ENCODE data around the gene HRH1.

Gene HRH1

DNA sequence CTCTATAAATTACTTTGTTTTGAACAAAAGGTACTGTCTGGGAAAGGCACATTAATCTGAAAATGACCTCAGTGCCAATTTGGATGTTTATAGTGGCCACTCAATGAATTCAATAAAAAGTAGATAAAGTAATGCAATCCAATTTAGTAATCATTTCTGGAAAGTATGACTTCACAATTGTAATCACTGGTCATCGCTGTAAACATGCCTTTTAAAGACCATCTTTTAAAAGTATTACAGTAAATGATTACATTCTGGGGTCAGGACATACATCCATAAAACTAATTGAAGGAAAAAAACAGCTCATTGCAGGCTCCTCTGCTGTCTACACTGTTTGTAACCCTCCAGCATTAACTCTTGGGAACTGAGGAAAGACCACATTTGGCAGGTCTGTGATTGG lies 43.2 kb downstream of the HRH1 start:
- H3F3A ChIP-seq (ENCODE audit: insufficient read depth, low read length), result no peaks in the 10 kb centered on the region

DNA sequence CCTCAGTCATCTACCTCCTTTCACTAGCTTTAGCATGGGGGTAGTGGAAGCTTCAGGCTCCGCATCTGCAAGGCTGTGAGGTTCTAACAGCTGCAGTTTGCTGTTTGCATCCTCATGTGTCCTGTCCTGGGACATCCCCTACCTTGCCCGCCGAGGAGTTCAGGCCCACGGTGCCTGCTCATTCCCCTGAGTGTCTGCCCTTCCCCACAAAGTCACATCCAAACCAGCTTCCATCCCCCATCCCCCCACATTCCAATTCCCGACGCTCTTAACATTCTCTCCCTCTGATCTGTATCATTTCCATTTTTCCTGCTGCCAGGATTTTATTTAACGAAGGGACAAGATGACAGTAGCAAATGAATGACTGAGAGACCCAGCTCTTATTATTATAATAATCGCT lies 43.8 kb downstream of the HRH1 start:
- Histone ChIP-seq H3K9ac (ENCODE audit: low read length) (no peak overlapping the region), H4K20me1 (ENCODE audit: insufficient read depth, low read length) (no peaks in the 10 kb centered on the region), H3K4me2 (ENCODE audit: low read length) (no peak overlapping the region), H3K79me2 (ENCODE audit: insufficient read depth, low read length) (no peaks in the 10 kb centered on the region), H2AFZ (ENCODE audit: low read length) (no peak overlapping the region), H3K9me3 (ENCODE audit: low read length) (no peaks in the 10 kb centered on the region), H3K4me3 (ENCODE audit: low read depth, low read length, poor library complexity, severe bottlenecking) (no peak overlapping the region), H3K27ac (ENCODE audit: low read depth, low read length, poor library complexity, severe bottlenecking) (no peak overlapping the region), H3K9me2 (ENCODE audit: low read depth, low read length) (no peaks in the 10 kb centered on the region), H3K27me3 (ENCODE audit: insufficient read depth, low read length) (peaks cover 8% of the 10 kb centered on the region; the same call in 1 of the 2 replicates), H3F3A (ENCODE audit: insufficient read depth, low read length) (no peaks in the 10 kb centered on the region), H3K36me3 (ENCODE audit: insufficient read depth, low read length) (no peaks in the 10 kb centered on the region), H3K4me1 (ENCODE audit: insufficient read depth, low read length, severe bottlenecking) (no peaks in the 10 kb centered on the region)
- TF ChIP-seq, protein P1, sequence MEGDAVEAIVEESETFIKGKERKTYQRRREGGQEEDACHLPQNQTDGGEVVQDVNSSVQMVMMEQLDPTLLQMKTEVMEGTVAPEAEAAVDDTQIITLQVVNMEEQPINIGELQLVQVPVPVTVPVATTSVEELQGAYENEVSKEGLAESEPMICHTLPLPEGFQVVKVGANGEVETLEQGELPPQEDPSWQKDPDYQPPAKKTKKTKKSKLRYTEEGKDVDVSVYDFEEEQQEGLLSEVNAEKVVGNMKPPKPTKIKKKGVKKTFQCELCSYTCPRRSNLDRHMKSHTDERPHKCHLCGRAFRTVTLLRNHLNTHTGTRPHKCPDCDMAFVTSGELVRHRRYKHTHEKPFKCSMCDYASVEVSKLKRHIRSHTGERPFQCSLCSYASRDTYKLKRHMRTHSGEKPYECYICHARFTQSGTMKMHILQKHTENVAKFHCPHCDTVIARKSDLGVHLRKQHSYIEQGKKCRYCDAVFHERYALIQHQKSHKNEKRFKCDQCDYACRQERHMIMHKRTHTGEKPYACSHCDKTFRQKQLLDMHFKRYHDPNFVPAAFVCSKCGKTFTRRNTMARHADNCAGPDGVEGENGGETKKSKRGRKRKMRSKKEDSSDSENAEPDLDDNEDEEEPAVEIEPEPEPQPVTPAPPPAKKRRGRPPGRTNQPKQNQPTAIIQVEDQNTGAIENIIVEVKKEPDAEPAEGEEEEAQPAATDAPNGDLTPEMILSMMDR (IDR thresholded peaks at IDR 0.05; ENCODE audit: low read length), result no peak
- TF ChIP-seq EZH2 (IDR thresholded peaks at IDR 0.05; ENCODE audit: borderline replicate concordance, low read length), result no peak

More for the DNA sequence above, 43.2 kb downstream of the HRH1 start:
- peaks cover 8% of the 10 kb centered on the region; the same call in 1 of the 2 replicates for H3K27me3 ChIP-seq (ENCODE audit: insufficient read depth, low read length)
- H3K79me2 ChIP-seq (ENCODE audit: insufficient read depth, low read length), result no peaks in the 10 kb centered on the region
- H4K20me1 ChIP-seq (ENCODE audit: insufficient read depth, low read length), result no peaks in the 10 kb centered on the region
- no peak overlapping the region for H3K9ac ChIP-seq (ENCODE audit: low read length)
- no peak overlapping the region for H2AFZ ChIP-seq (ENCODE audit: low read length)
- H3K9me3 ChIP-seq (ENCODE audit: low read length), result no peaks in the 10 kb centered on the region
- H3K4me1 ChIP-seq (ENCODE audit: insufficient read depth, low read length, severe bottlenecking), result no peaks in the 10 kb centered on the region
- no peaks in the 10 kb centered on the region for H3K9me2 ChIP-seq (ENCODE audit: low read depth, low read length)
- H3K36me3 ChIP-seq (ENCODE audit: insufficient read depth, low read length), result no peaks in the 10 kb centered on the region
- no peak overlapping the region for H3K27ac ChIP-seq (ENCODE audit: low read depth, low read length, poor library complexity, severe bottlenecking)
- H3K4me3 ChIP-seq (ENCODE audit: low read depth, low read length, poor library complexity, severe bottlenecking), result no peak overlapping the region
- H3K4me2 ChIP-seq (ENCODE audit: low read length), result no peak overlapping the region
- TF ChIP-seq, protein P1 (IDR thresholded peaks at IDR 0.05; ENCODE audit: low read length), result no peak
- TF ChIP-seq EZH2 (IDR thresholded peaks at IDR 0.05; ENCODE audit: borderline replicate concordance, low read length), result no peak

DNA sequence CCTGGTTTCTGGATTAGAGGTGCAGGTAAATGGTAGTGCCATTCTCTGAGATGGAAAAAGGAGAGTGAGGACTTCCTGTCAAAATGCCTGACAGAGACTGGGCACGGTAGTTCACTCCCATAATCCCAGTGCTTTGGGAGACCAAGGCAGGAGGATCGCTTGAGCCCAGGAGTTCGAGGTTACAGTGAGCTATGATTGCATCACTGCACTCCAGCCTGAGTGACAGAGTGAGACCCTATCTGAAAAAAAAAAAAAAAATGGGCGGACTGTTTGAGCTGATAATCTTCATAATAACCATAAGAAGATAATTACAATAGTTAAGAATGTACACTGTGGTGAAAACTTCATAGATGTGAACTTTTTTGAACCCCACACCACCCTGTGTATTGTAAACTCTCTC lies 44.2 kb downstream of the HRH1 start:
- Histone ChIP-seq H3K4me1 (ENCODE audit: insufficient read depth, low read length, severe bottlenecking) (no peaks in the 10 kb centered on the region), H3K4me2 (ENCODE audit: low read length) (no peak overlapping the region), H3K4me3 (ENCODE audit: low read depth, low read length, poor library complexity, severe bottlenecking) (no peak overlapping the region), H4K20me1 (ENCODE audit: insufficient read depth, low read length) (no peaks in the 10 kb centered on the region), H2AFZ (ENCODE audit: low read length) (no peak overlapping the region), H3K9me3 (ENCODE audit: low read length) (no peaks in the 10 kb centered on the region), H3K36me3 (ENCODE audit: insufficient read depth, low read length) (no peaks in the 10 kb centered on the region), H3K9me2 (ENCODE audit: low read depth, low read length) (no peaks in the 10 kb centered on the region), H3K9ac (ENCODE audit: low read length) (no peak overlapping the region), H3K79me2 (ENCODE audit: insufficient read depth, low read length) (no peaks in the 10 kb centered on the region), H3F3A (ENCODE audit: insufficient read depth, low read length) (no peaks in the 10 kb centered on the region), H3K27ac (ENCODE audit: low read depth, low read length, poor library complexity, severe bottlenecking) (no peak overlapping the region), H3K27me3 (ENCODE audit: insufficient read depth, low read length) (peaks cover 8% of the 10 kb centered on the region; the same call in 1 of the 2 replicates)
- TF ChIP-seq, protein P1 (IDR thresholded peaks at IDR 0.05; ENCODE audit: low read length), result no peak
- no peak for TF ChIP-seq EZH2 (IDR thresholded peaks at IDR 0.05; ENCODE audit: borderline replicate concordance, low read length)
